Heart right ventricle (tissue), 16 donors: ENCODE results near the gene PLA2G1B. TPM values are rescaled to one million over a fixed set of nuclear protein-coding genes. Genes with fewer than 3 reads are reported as not detected.

Experiments used
- ATAC-seq, 8 donors: fragments of 200-7000 bp; cut with Tn5 transposase; one replicate each; pipeline ENCODE4 v1.9.1; 2020; ENCODE audit warnings: mild to moderate bottlenecking in 8 of 8, moderate library complexity in 8 of 8, moderate number of reproducible peaks in 1 of 8
- DNase-seq, 2 donors: peaks; one replicate each; pipeline ENCODE4 v3.0.0-alpha.2; 2020
- H3K27ac ChIP-seq, 10 donors: fragments of 200-600 bp; sonication (generic) in 2 of 10; one replicate each; pipeline versions ENCODE4 v1.5.0 to v1.8.0; 2020 to 2022; ENCODE audit warnings: mild to moderate bottlenecking in 3 of 10
- H3K27me3 ChIP-seq, 7 donors: fragments of 200-600 bp; one replicate each; pipeline ENCODE4 v1.8.0; 2021 to 2022; ENCODE audit warnings: mild to moderate bottlenecking in 2 of 7
- H3K36me3 ChIP-seq, 9 donors: fragments of 200-600 bp; sonication (generic) in 1 of 9; one replicate each; pipeline versions ENCODE4 v1.5.0 to v1.8.0; 2020 to 2022; ENCODE audit warnings: mild to moderate bottlenecking in 2 of 9
- H3K4me1 ChIP-seq, 9 donors: fragments of 200-600 bp; sonication (generic) in 1 of 9; one replicate each; pipeline versions ENCODE4 v1.5.0 to v1.8.0; 2020 to 2022; ENCODE audit warnings: mild to moderate bottlenecking in 4 of 9
- H3K4me3 ChIP-seq, 10 donors: fragments of 200-600 bp; sonication (generic) in 2 of 10; one replicate each; pipeline versions ENCODE4 v1.5.0 to v1.8.0; 2020 to 2022; ENCODE audit warnings: mild to moderate bottlenecking in 7 of 10, moderate library complexity in 2 of 10
- H3K9me3 ChIP-seq, 11 donors: fragments of 200-600 bp in 10 of 11; sonication (generic) in 2 of 11; one replicate each; pipeline versions ENCODE4 v1.5.0 to v1.8.0; 2013 to 2022; ENCODE audit warnings: mild to moderate bottlenecking in 2 of 11, control low read depth in 1 of 11, moderate library complexity in 1 of 11
- WGBS, 2 donors: extraction: QIAGEN DNeasy Blood & Tissue Kit; methylation state at CpG; one replicate each; pipeline ENCODE4 v1.1.7; 2013; ENCODE audit warnings: inconsistent platforms in 1 of 2; 5-methylcytosine and 5-hydroxymethylcytosine counted together
- intact Hi-C, 10 donors: fragments of 100-400 bp; cut with DNase I; formaldehyde crosslinking; loops; one replicate each; pipeline versions ENCODE4 v1.11.1 to v1.14.2; 2022
- long read RNA-seq, 3 donors: library from polyadenylated mRNA; unstranded; transcript quantifications; one replicate each; pipeline ENCODE4 v2.0.0, GENCODE V29; 2020 to 2021
- polyA plus RNA-seq, 2 donors: library from polyadenylated mRNA; stranded (reverse); fragments of 200-250 nt; gene quantifications; one replicate each; pipeline ENCODE4 v1.2.3, GENCODE V29; 2013
- total RNA-seq, 10 donors: library from RNA; stranded (reverse); fragmentation: NEBNext Ultra II Directional in 3 of 10; extraction: Animal tissue kit (Norgen Biotek cat#: 25700) in 3 of 10; gene quantifications; one replicate each; pipeline versions ENCODE4 v1.2.1 to v1.2.4, GENCODE V29; 2021 to 2023
- TF ChIP-seq, protein P1 (sequence below), 9 donors: fragments of 200-600 bp; sonication (generic) in 2 of 9; IDR thresholded peaks; one replicate each; pipeline versions ENCODE4 v1.5.0 to v1.8.0; 2021 to 2022; ENCODE audit warnings: antibody characterized with exemption in 9 of 9, mild to moderate bottlenecking in 5 of 9, moderate library complexity in 1 of 9
- donor health status: Arrhythmogenic right ventricular cardiomyopathy.
- donor health status: ischemic (EF 13 %, LVEDD 7.1; RV severe dilation, severe dysfunction).
- donor health status: healthy with polysubstance abuse.
- donor health status: DM: no; HTN: yes; CAD: no.
- donor health status: DM: no; HTN: no; CAD: no.
- donor health status: ischemic (EF 25% LVEDD 6.9; RV normal size, moderate dysfunction).
- donor health status: ischemic (EF 25% LVEDD 5.7; RV mildly dilated, moderate dysfunction).
- donor health status: healthy.
- donor health status: DM: yes; HTN: yes; CAD: no.
- donor health status: Ischemic cardiomyopathy.
- donor health status: ischemic (EF 35%, LVEDD 5.7; RV mildly dilated, moderate dysfunction).
- donor health status: nonischemic (EF 11% LVEDD 7.7; RV severe dilation, severe dysfunction).
- donor health status: DM: yes; HTN: yes; CAD: no.
- donor health status: PGD.
- donor health status: ischemic (EF 29% LVEDD 5.4; RV normal size, mild dysfunction).
- donor health status: nonischemic (EF 23%, LVEDD 6.1; RV moderate dilation, normal function).

The PLA2G1B gene
- total RNA-seq (1 to 10 TPM in 3 of 10 donors, under 1 TPM in 4, not detected in 3; 0.65 to 1.8 (median 0.89) TPM), polyA plus RNA-seq (under 1 TPM in 1 of 2 donors, not detected in 1; 0.22 TPM)
- long read RNA-seq, donor 1, result 0 reads
- long read RNA-seq, donor 2, result 0 reads
- long read RNA-seq, donor 3, result 0 reads

DNA sequence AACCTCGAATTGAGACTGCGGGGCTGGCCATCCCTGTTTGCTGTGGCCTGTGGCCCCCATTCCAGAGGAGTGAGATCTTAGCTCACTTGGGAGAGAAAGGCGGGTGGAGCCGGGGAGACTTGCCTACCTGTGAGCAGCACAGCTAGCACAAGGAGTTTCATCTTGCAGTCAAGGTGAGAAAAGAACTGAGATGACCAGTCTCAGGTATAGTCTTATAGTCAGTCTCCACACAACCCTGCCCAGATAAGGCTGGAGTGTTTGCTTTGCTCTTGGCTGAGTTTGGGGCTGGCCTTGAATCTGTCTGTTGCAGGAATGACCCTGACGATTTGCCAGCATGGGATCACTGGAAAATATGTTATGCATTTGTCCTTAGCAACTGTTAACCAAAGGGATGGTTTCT lies at the start of gene PLA2G1B:
PLA2G1B (minus strand) TSS at position 187 of the 400 bp plus-strand sequence; CDS start at position 161, 26 bp downstream.
- H3K36me3 ChIP-seq, result no peaks in the 10 kb centered on the region
- H3K9me3 ChIP-seq, result no peaks in the 10 kb centered on the region
- H3K27ac ChIP-seq, result no peak within 1 kb of the TSS
- WGBS, 2 donors, result 76% methylated on average over 5 of the region's 5 CpGs
- H3K4me1 ChIP-seq, result peaks cover 0 to 8% (median 0%) of the 10 kb centered on the region in 9 donors
- DNase-seq (no peak), ATAC-seq (no peak)
- intact Hi-C loops, result loop anchor here in 1 of 10 donors (5.0 kb wide), 1 partner anchor 770 kb away; no protein-coding TSS in a partner anchor
- no peak within 1 kb of the TSS for H3K4me3 ChIP-seq
- TF ChIP-seq, protein P1, sequence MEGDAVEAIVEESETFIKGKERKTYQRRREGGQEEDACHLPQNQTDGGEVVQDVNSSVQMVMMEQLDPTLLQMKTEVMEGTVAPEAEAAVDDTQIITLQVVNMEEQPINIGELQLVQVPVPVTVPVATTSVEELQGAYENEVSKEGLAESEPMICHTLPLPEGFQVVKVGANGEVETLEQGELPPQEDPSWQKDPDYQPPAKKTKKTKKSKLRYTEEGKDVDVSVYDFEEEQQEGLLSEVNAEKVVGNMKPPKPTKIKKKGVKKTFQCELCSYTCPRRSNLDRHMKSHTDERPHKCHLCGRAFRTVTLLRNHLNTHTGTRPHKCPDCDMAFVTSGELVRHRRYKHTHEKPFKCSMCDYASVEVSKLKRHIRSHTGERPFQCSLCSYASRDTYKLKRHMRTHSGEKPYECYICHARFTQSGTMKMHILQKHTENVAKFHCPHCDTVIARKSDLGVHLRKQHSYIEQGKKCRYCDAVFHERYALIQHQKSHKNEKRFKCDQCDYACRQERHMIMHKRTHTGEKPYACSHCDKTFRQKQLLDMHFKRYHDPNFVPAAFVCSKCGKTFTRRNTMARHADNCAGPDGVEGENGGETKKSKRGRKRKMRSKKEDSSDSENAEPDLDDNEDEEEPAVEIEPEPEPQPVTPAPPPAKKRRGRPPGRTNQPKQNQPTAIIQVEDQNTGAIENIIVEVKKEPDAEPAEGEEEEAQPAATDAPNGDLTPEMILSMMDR (IDR thresholded peaks at IDR 0.05), result no peak
- H3K27me3 ChIP-seq, result peaks cover 0 to 5% (median 0%) of the 10 kb centered on the region in 7 donors

DNA sequence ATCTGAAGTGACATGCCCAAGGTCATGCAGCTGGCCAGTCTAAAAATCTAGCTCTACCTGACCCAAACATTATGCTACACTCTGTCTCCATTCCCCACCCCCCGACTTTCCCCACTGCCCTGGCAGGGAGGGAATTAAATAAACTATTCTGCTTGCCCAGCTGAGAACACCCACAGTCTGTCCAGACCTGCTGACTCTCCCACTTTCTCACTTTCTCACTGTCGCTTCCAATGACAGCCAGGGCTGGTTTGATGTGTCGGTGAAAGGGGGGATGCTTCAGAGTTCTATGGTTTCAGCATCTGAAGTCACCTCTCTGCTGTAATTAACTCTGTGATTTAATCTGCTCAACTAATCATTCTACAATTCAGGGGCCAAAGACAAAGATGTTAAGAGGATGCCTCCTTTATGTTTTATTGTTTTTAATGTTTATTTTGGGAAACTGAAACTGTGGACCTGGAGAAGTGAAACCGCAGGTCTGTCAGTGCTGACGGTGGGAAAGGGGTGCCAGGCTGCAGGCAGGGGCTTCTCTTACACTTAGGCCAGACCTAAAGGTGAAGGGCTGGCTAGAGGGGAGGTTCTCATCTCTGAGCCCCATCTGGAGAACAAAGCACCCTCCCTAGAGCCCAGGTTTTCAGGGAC lies 49.5 kb upstream of the PLA2G1B start:
- 46 to 51% methylated on average over 5 of the region's 5 CpGs for WGBS, 2 donors
- Histone ChIP-seq H3K27ac (no peak overlapping the region), H3K9me3 (no peaks in the 10 kb centered on the region), H3K4me3 (no peak overlapping the region), H3K36me3 (no peaks in the 10 kb centered on the region), H3K27me3 (peaks cover 0 to 69% (median 25%) of the 10 kb centered on the region in 7 donors), H3K4me1 (peaks cover 0 to 11% (median 3%) of the 10 kb centered on the region in 9 donors)
- DNase-seq (no peak), ATAC-seq (no peak)
- TF ChIP-seq, protein P1 (IDR thresholded peaks at IDR 0.05), result no peak
- intact Hi-C loops, result no loop called here

DNA sequence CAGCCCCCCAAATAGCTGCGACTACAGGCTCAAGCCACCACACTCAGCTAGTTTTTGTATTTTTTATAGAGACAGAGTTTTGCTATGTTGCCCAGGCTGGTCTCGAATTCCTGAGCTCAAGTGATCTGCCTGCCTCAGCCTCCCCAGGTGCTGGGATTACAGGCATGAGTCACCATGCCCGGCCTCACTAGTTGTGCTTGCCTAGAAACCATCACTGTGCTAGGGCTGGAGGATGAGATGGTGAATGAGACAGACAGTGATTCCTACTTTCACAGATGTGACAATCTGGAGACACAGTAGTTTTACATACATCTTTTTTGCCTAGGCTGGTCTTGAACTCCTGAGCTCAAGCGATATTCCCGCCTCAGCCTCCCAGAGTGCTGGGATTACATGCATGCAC lies 48.8 kb upstream of the PLA2G1B start:
- 82 to 85% methylated on average over 5 of the region's 5 CpGs for WGBS, 2 donors
- intact Hi-C loops, result no loop called here
- peaks cover 0 to 69% (median 32%) of the 10 kb centered on the region in 7 donors for H3K27me3 ChIP-seq
- no peak overlapping the region for H3K4me3 ChIP-seq
- ATAC-seq (no peak), DNase-seq (no peak)
- no peak overlapping the region for H3K27ac ChIP-seq
- H3K4me1 ChIP-seq, result peaks cover 0 to 5% (median 0%) of the 10 kb centered on the region in 9 donors
- TF ChIP-seq, protein P1 (IDR thresholded peaks at IDR 0.05), result no peak
- H3K9me3 ChIP-seq, result no peaks in the 10 kb centered on the region
- no peaks in the 10 kb centered on the region for H3K36me3 ChIP-seq

DNA sequence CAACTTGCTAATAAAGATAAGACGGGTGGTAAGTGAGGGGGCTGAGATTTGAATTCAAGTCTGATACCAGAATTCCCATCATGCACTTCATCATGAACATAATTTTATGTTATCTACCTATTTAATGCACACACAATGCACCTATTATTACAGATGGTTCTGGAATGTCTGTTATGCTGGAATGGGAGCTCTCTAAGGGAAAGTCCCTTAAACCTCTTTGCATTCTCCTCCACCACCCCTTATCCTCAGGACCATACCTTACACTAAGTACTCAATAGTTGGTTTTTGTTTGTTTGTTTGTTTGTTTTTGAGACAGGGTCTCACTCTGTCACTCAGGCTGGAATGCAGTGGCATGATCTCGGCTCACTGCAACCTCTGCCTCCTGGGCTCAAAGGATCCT lies 48.4 kb upstream of the PLA2G1B start:
- H3K27ac ChIP-seq, result no peak overlapping the region
- TF ChIP-seq, protein P1 (IDR thresholded peaks at IDR 0.05), result no peak
- no peaks in the 10 kb centered on the region for H3K9me3 ChIP-seq
- no peak for DNase-seq
- peaks cover 0 to 69% (median 36%) of the 10 kb centered on the region in 7 donors for H3K27me3 ChIP-seq
- no peak overlapping the region for H3K4me3 ChIP-seq
- no peak for ATAC-seq
- no peaks in the 10 kb centered on the region for H3K36me3 ChIP-seq
- WGBS, 2 donors, result 47 to 56% methylated on average over 2 of the region's 2 CpGs
- peaks cover 0 to 4% (median 0%) of the 10 kb centered on the region in 9 donors for H3K4me1 ChIP-seq
- intact Hi-C loops, result no loop called here
